ENCODE results near the gene RPL38.

RPL38 gene

GRCh38 chr17:74252211-74252610 is 48.7 kb downstream of the RPL38 start:
- FAIRE-seq = no peak

- no peak for FAIRE-seq
These were observed 49.6 kb downstream of the RPL38 start for GRCh38 chr17:74253036-74253435.

DNA sequence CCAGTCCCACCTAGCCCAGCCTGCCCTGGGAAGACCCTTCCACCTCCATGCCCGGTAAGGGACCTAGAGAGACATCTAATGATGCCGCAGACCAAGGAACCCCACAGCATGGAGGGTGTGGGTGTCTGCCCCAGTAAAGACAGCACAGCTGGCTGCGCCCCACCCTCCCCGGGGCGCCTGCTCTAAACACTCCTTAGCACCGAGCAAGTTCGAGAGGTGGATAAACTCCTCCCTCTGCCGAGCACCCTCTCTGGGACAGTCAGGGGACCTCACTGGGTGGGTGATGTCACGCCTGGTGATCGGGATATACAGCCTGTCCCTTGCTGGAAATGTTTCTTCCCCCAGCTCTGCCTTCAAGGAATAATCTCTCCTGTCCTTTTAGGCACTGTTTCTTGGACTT is 53.8 kb downstream of the RPL38 start:
- no peak for FAIRE-seq

- FAIRE-seq = no peak
These were observed 56.4 kb downstream of the RPL38 start for GRCh38 chr17:74259667-74260524.
